ENCODE data around the gene ASPA. TPM values are rescaled to one million over a fixed set of nuclear protein-coding genes. Genes with fewer than 3 reads are reported as not detected.
A peak's percentile ranks its signal among the peaks of the same experiment; 100 is the strongest.

The ASPA gene
- polyA plus RNA-seq, 6 donors from 2014 or later, result not detected

DNA sequence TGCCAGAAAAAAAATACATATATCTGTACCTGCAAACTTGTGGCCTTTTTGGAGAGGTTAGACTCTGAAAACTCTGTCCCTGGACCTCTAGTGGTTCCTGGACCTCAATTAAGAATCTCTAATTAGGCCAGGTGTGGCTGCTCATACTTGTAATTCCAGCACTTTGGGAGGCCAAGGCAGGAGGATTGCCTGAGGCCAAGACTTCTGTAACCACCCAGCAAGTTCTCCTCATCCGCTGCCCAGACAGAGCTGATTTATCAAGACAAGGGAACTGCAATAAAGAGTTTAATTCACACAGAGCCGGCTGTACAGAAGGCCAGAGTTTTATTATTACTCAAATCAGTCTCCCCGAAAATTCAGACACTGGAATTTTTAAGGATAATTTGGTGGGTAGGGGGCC lies 4.2 kb downstream of the ASPA start:
- no peaks in the 10 kb centered on the region for H3K9me3 Mint-ChIP-seq
- peaks cover 13 to 32% (median 25%) of the 10 kb centered on the region in 3 donors for H3K27me3 Mint-ChIP-seq
- no peaks in the 10 kb centered on the region for H3K4me1 Mint-ChIP-seq
- H3K4me3 Mint-ChIP-seq, result no peak overlapping the region
- DNase-seq (no peak), ATAC-seq (ENCODE audit: low read depth in 2 of 2) (no peak)
- no peak overlapping the region for H3K27ac Mint-ChIP-seq
- H3K36me3 Mint-ChIP-seq, result no peaks in the 10 kb centered on the region

DNA sequence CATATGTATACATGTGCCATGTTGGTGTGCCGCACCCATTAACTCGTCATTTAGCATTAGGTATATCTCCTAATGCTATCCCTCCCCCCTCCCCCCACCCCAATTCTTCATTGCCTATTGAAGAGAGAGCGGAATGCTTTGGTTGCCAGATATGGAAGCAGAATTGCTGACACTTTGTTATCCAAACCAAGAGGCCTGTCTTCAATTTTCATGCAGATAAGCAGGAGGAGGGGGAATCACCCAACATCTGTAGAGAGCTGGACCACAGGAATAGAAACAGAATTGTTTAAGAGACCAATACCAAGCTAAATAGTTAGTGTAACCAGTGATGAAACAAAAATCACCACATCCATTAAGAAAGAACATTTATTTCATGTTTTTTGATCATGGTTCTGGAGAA lies 7.1 kb downstream of the ASPA start:
- no peak for DNase-seq

DNA sequence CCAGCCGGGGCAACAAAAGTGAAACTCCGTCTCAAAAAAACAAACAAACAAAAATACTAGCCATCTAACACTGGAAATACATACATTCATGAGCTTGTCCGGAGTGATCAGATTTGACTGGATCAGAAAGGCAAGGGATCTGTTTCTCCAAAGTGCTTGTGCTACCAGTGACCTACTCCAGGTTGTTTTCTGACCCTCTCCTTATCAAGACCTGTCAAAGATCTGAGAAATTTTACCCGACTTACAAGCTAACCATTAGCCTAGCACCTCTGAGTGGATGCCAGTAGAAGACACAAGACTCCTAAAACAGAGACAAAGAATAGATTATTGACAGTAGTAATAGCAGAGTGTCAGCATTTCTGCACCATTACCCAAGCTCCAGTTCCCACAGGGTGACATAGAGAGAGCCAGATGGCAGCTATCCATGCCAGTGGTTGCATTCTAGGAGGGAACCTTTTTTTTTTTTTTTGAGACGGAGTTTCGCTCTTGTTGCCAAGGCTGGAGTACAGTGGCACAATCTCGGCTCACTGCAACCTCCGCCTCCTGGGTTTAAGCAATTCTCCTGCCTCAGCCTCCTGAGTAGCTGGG lies 9.8 kb downstream of the ASPA start:
- Mint-ChIP-seq H3K9me3 (no peaks in the 10 kb centered on the region), H3K4me1 (no peaks in the 10 kb centered on the region), H3K4me3 (no peak overlapping the region), H3K27me3 (peaks cover 36 to 40% (median 40%) of the 10 kb centered on the region in 3 donors), H3K36me3 (no peaks in the 10 kb centered on the region), H3K27ac (no peak overlapping the region)
- ATAC-seq (ENCODE audit: low read depth in 2 of 2) (no peak), DNase-seq (no peak)

More for the DNA sequence above, 7.1 kb downstream of the ASPA start:
- Mint-ChIP-seq H3K9me3 (no peaks in the 10 kb centered on the region), H3K27me3 (peaks cover 27 to 55% (median 41%) of the 10 kb centered on the region in 3 donors), H3K27ac (no peak overlapping the region), H3K4me1 (no peaks in the 10 kb centered on the region), H3K4me3 (no peak overlapping the region), H3K36me3 (no peaks in the 10 kb centered on the region)
- ATAC-seq (ENCODE audit: low read depth in 2 of 2), result no peak

DNA sequence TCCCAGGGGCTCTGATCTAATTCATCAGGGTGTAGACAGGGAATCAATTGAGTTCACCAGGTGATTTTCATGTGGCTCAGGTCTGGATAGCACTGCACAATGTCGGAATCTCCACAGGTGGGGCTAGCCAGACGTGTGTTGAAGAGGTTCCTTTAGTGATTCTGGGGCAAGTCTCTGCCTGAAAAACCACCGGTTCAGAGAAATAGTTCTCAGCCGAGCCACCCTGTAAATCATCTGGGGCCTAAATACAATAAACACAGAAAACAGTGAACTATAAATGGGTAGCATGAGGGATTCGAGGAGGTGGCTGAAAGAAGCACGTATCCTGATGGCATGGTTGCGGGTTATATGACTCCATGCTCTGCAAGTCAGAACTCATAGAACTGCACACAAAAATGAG lies 21.3 kb downstream of the ASPA start:
- H3K27me3 Mint-ChIP-seq, result peaks cover 17 to 36% (median 19%) of the 10 kb centered on the region in 3 donors
- H3K9me3 Mint-ChIP-seq, result peaks cover 0 to 6% (median 0%) of the 10 kb centered on the region in 7 donors
- ATAC-seq (ENCODE audit: low read depth in 2 of 2) (no peak), DNase-seq (no peak)
- H3K27ac Mint-ChIP-seq, result no peak overlapping the region
- peaks cover 0 to 4% of the 10 kb centered on the region in 2 donors for H3K36me3 Mint-ChIP-seq
- no peaks in the 10 kb centered on the region for H3K4me1 Mint-ChIP-seq
- no peak overlapping the region for H3K4me3 Mint-ChIP-seq

DNA sequence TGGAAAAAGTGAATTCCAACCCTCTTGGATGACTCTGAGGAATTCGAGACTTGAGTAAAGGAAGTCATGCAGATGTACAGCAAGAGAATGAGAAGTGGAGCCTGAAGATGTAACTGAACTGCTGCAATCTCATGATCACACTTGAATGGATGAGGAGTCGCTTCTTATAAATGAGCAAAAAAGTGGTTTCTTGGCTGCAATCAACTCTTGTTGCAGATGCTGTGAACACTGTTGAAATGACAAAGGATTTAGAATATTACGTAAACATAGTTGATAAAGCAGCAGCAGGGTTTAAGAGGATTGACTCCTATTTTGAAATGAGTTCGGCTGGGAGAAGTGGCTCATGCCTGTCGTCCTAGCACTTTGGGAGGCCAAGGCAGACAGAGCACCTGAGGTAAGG lies 25.5 kb downstream of the ASPA start:
- peaks cover 3 to 28% (median 6%) of the 10 kb centered on the region in 3 donors for H3K27me3 Mint-ChIP-seq
- no peak overlapping the region for H3K4me3 Mint-ChIP-seq
- DNase-seq (no peak), ATAC-seq (ENCODE audit: low read depth in 2 of 2) (no peak)
- no peaks in the 10 kb centered on the region for H3K9me3 Mint-ChIP-seq
- H3K36me3 Mint-ChIP-seq, result no peaks in the 10 kb centered on the region
- no peaks in the 10 kb centered on the region for H3K4me1 Mint-ChIP-seq
- no peak overlapping the region for H3K27ac Mint-ChIP-seq

DNA sequence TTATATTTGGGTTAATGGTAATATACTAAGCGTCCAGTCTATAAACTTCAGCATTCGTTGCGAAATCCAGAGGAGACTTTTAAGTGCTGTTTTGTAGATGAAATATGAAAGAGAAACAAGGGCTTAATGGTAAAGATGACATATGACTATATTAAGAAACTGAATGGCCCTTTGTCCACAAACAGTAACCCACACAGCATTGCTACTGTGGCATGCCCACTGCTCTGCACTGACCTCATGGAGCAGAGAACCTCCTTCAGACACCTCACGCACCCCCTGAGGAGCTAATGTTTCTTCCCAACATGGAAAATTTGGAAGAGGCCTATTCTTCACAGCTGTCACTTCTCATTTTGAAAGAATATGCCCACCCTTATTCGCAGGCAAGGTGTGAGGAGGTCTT lies 26.7 kb downstream of the ASPA start:
- H3K9me3 Mint-ChIP-seq, result peaks cover 0 to 4% (median 0%) of the 10 kb centered on the region in 7 donors

DNA sequence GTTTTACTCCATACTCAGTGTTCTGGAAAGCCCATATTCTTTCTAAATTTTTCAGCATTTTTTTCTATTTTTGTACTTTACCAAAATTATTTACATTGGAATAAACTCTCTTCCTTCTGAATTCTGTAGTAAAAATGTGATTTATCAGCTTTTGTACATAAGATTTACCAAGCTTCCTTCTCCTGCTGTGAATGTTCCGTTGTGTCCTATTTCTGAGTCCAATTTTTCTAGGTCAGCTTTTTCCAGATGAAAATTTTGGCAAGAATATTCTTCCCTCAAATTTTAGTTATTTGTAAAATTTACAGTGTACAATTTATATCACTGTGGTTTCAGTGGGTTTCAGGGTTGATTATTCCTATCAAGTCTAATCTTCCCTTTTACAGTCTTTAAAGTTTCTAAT lies 27.5 kb downstream of the ASPA start:
- ATAC-seq (ENCODE audit: low read depth in 2 of 2), result no peak
- Mint-ChIP-seq H3K27ac (no peak overlapping the region), H3K27me3 (peaks cover 0 to 33% (median 14%) of the 10 kb centered on the region in 3 donors)

More for the DNA sequence above, 26.7 kb downstream of the ASPA start:
- no peaks in the 10 kb centered on the region for H3K36me3 Mint-ChIP-seq
- peaks cover 0 to 30% (median 9%) of the 10 kb centered on the region in 3 donors for H3K27me3 Mint-ChIP-seq
- H3K4me3 Mint-ChIP-seq, result no peak overlapping the region
- DNase-seq (no peak), ATAC-seq (ENCODE audit: low read depth in 2 of 2) (no peak)
- H3K27ac Mint-ChIP-seq, result no peak overlapping the region
- no peaks in the 10 kb centered on the region for H3K4me1 Mint-ChIP-seq

DNA sequence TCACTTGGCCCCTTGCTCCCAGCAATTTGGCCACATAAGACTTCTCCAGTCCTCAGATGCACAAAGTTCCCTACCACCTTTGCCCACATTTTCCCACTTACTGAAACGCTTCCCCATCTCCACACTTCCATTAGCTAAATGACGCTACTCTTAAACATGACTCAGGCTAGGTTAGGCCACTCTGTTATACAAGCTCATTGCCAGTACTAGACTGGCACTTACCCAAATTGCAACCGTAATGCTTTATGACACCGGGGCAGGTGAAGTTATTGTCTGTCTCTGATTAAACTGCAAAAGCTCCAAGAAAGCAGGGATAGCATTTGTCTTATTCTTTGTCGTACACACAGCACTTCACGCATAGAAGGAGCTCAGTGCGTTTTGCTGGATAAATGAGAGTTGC lies 29.2 kb downstream of the ASPA start:
- no peak overlapping the region for H3K27ac Mint-ChIP-seq
- ATAC-seq (ENCODE audit: low read depth in 2 of 2), result no peak
- H3K4me1 Mint-ChIP-seq, result no peaks in the 10 kb centered on the region
- H3K4me3 Mint-ChIP-seq, result no peak overlapping the region
- no peak for DNase-seq
- H3K9me3 Mint-ChIP-seq, result peaks cover 0 to 6% (median 3%) of the 10 kb centered on the region in 7 donors
- peaks cover 0 to 39% (median 14%) of the 10 kb centered on the region in 3 donors for H3K27me3 Mint-ChIP-seq
- no peaks in the 10 kb centered on the region for H3K36me3 Mint-ChIP-seq

More for the DNA sequence above, 27.5 kb downstream of the ASPA start:
- Mint-ChIP-seq H3K4me3 (no peak overlapping the region), H3K4me1 (no peaks in the 10 kb centered on the region), H3K9me3 (peaks cover 0 to 5% (median 0%) of the 10 kb centered on the region in 7 donors), H3K36me3 (no peaks in the 10 kb centered on the region)
- DNase-seq, result no peak

DNA sequence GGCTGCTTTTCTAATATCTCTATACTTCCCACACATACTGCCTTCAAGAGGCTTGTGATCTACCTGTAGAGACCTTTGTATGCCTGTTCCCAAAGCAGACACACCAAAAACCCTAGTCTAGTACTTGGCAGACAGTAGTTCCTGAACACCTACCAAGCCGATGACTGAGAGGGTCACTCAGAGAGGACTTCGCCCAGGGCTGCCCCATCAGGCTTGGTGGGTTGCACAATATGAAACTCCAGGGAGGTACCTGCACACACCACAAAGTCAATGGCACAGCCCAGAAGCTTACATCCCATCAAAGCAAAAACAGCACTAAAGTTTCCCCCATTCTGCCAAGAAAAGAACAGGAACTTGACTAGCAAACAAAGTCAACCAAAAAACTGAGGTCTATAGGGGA lies 30.3 kb downstream of the ASPA start:
- H3K27me3 Mint-ChIP-seq, result peaks cover 0 to 34% (median 11%) of the 10 kb centered on the region in 3 donors
- peaks cover 0 to 6% (median 3%) of the 10 kb centered on the region in 7 donors for H3K9me3 Mint-ChIP-seq
- H3K4me3 Mint-ChIP-seq, result no peak overlapping the region
- DNase-seq (no peak), ATAC-seq (ENCODE audit: low read depth in 2 of 2) (no peak)
- no peaks in the 10 kb centered on the region for H3K4me1 Mint-ChIP-seq
- no peaks in the 10 kb centered on the region for H3K36me3 Mint-ChIP-seq
- H3K27ac Mint-ChIP-seq, result no peak overlapping the region

DNA sequence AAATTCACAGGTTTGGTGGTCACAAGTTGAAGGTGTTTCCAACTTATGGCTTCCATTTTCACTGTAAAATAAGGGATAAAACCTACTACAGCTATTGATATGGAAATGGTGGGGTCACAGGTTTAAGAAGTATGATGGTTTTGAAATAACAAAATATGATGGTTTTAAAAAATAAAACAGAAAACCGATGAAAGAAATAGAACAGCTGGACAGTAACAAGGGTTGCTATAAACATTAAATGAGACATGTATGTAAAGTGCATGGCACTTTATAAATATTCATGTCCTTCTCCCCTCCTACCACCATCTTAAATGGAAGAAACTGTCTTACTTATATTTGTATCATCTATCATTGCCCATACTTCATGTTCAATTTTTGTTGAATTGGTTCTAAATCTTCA lies 31.3 kb downstream of the ASPA start:
- Mint-ChIP-seq H3K4me3 (no peak overlapping the region), H3K4me1 (no peaks in the 10 kb centered on the region), H3K9me3 (peaks cover 0 to 6% (median 3%) of the 10 kb centered on the region in 7 donors), H3K36me3 (no peaks in the 10 kb centered on the region), H3K27ac (no peak overlapping the region), H3K27me3 (peaks cover 0 to 27% (median 8%) of the 10 kb centered on the region in 3 donors)
- DNase-seq (no peak), ATAC-seq (ENCODE audit: low read depth in 2 of 2) (no peak)

DNA sequence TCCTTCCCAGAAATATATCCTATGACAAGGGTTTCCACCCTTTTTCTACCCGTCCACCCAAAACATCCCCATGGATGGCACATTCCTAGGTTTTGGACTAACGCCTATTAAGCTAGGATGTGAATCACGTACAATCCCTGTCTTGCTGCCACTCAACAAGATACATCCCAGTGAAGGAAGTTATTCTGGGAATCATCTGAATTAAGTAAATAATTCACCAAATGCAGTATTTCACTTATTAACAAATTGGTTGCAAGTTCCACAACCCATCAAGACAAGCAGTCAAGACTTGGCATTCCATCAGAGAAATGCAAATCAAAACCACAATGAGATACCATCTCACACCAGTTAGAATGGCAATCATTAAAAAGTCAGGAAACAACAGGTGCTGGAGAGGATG lies 32.1 kb downstream of the ASPA start:
- ATAC-seq (ENCODE audit: low read depth in 2 of 2), result no peak

DNA sequence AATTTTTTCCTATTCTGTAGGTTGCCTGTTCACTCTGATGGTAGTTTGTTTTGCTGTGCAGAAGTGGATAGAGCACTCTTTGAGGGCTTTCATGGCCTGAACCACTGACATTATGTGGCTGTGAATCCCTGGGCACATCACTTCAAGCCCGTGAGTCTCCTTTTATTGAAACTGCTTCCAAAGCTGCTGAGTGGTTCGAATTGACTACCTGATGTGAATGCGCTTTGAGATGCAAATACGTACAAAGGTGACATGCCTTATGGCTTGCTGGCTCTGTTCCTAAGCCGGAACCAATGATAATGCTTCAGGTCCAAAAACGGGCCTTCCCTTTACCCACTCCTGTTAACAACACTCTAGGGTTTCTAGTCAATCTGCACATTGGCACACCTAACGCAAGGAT lies 34.3 kb downstream of the ASPA start:
- H3K27ac Mint-ChIP-seq, result no peak overlapping the region
- no peaks in the 10 kb centered on the region for H3K4me1 Mint-ChIP-seq
- DNase-seq (no peak), ATAC-seq (ENCODE audit: low read depth in 2 of 2) (no peak)
- no peaks in the 10 kb centered on the region for H3K36me3 Mint-ChIP-seq
- H3K27me3 Mint-ChIP-seq, result peaks cover 0 to 28% (median 8%) of the 10 kb centered on the region in 3 donors
- peaks cover 0 to 6% (median 3%) of the 10 kb centered on the region in 7 donors for H3K9me3 Mint-ChIP-seq
- H3K4me3 Mint-ChIP-seq, result no peak overlapping the region

More for the DNA sequence above, 32.1 kb downstream of the ASPA start:
- Mint-ChIP-seq H3K4me3 (no peak overlapping the region), H3K9me3 (peaks cover 0 to 6% (median 3%) of the 10 kb centered on the region in 7 donors), H3K27ac (no peak overlapping the region), H3K4me1 (no peaks in the 10 kb centered on the region), H3K36me3 (no peaks in the 10 kb centered on the region), H3K27me3 (peaks cover 0 to 29% (median 8%) of the 10 kb centered on the region in 3 donors)
- DNase-seq, result no peak

DNA sequence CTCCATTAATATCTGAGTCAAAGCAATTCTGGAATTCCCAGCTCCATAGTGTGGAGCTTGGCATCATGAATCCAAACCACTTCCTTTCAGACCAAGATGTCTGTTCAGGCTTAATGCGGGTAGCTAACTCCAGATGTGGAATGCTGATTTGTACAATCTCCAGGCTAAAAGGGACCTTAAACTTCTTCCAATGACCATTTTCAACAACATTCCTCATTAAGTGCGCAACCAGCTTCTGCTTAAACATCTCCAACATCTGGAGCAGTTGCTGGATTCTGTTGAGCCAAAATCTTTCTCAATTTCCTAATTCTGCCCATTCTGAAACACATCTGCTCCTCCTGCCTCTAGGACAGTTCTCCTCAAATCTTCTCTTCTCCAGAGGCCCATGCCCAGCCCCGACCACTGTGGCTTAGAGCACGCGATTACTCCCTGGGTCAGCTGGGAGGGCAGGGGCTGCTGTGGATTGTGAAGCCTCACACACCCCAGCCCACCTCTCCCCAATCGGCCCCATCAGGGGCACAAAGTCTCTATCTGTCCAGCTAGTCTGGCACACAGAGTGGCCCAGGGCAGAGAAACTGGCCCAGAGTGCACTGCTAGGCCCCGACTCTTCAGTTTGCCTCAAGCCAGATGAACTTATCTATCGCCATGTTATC lies 36.2 kb downstream of the ASPA start:
- Mint-ChIP-seq H3K36me3 (no peaks in the 10 kb centered on the region), H3K27me3 (peaks cover 0 to 24% (median 8%) of the 10 kb centered on the region in 3 donors), H3K9me3 (peaks cover 0 to 6% (median 3%) of the 10 kb centered on the region in 7 donors), H3K27ac (no peak overlapping the region), H3K4me3 (no peak overlapping the region), H3K4me1 (no peaks in the 10 kb centered on the region)
- ATAC-seq (ENCODE audit: low read depth in 2 of 2) (no peak), DNase-seq (no peak)

DNA sequence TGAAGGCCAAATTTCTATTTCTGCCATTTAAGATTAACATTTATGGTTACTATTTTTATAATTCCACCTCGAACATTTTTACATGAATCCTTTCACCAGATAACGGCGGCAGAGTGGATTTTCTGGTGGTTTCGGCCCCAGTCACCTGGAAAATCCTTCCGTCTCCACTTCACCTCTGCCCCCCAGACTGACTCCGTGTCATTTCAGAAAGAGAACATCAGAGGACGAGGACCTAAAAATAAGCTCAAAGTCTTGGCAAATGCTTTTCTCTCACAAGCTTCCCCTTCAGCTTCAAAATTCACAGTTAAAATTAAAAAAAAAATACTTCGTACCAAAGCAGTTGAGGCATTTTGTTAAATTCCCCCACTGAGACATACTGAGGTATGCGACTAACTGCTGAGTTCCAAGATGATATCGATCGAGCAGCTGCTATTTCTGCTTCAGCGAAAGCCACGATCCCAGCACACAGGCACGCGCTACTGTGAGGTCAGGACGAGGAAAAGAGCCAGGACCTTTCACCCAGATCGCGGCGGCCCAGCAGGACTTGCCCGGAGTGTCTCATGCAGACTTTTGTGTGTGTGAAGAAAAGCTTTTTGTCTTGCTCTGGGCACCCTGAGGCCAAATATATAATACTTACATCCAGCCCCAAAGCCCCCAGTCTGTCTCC lies 36.8 kb downstream of the ASPA start:
- Mint-ChIP-seq H3K36me3 (no peaks in the 10 kb centered on the region), H3K9me3 (peaks cover 0 to 6% (median 0%) of the 10 kb centered on the region in 7 donors), H3K27me3 (peaks cover 0 to 19% (median 3%) of the 10 kb centered on the region in 3 donors), H3K4me3 (peak overlapping the region in 1 of 8 donors; percentile 21), H3K27ac (no peak overlapping the region), H3K4me1 (no peaks in the 10 kb centered on the region)
- no peak for DNase-seq
- no peak for ATAC-seq (ENCODE audit: low read depth in 2 of 2)

All from naive B cell (primary cell).